OCI-LY3 (cell line): Measurements from ENCODE around the gene AKT1S1.

ENCODE experiments used
- H2AFZ ChIP-seq: fragments of 200-600, 300-600 bp; shearing (Covaris generic); 2 replicates; pipeline ENCODE4 v1.6.0; 2014; ENCODE audit warnings: antibody characterized with exemption, low read depth, low read length
- H3K27ac ChIP-seq: fragments of 200-600, 300-600 bp; sonication (generic); 2 replicates; pipeline ENCODE4 v1.5.1; 2014; ENCODE audit warnings: mild to moderate bottlenecking, low read length, moderate library complexity, mixed read lengths
- H3K27me3 ChIP-seq: fragments of 200-600, 300-600 bp; sonication (generic); 2 replicates; pipeline ENCODE4 v1.6.1; 2014; ENCODE audit warnings: low read depth, low read length, mixed read lengths
- H3K36me3 ChIP-seq: fragments of 200-600, 300-600 bp; sonication (generic); replicated peaks from 2 replicates; pipeline ENCODE3; 2014; ENCODE audit warnings: low read depth, low read length, mixed read lengths
- H3K4me1 ChIP-seq: fragments of 300-600, 200-600 bp; sonication (generic); 2 replicates; pipeline ENCODE4 v1.6.1; 2014; ENCODE audit warnings: low read length, mixed read lengths
- H3K4me2 ChIP-seq: fragments of 200-600, 300-600 bp; sonication (generic); 2 replicates; pipeline ENCODE4 v1.6.1; 2014; ENCODE audit warnings: low read length, mixed read lengths
- H3K4me3 ChIP-seq: fragments of 300-600, 200-600 bp; sonication (generic); 2 replicates; pipeline ENCODE4 v1.5.1; 2014; ENCODE audit warnings: antibody characterized with exemption, mild to moderate bottlenecking, low read length, moderate library complexity
- H3K79me2 ChIP-seq: fragments of 300-600, 200-600 bp; shearing (Covaris generic); 2 replicates; pipeline ENCODE4 v1.6.1; 2014; ENCODE audit warnings: mild to moderate bottlenecking, low read length, mixed read lengths
- H3K9ac ChIP-seq: fragments of 300-600, 200-600 bp; shearing (Covaris generic); 2 replicates; pipeline ENCODE4 v1.6.0; 2014; ENCODE audit warnings: mild to moderate bottlenecking, low read length, moderate library complexity
- H3K9me3 ChIP-seq: fragments of 200-600, 300-600 bp; shearing (Covaris generic); 2 replicates; pipeline ENCODE4 v1.6.1; 2014; ENCODE audit warnings: low read length, mixed read lengths; ENCODE audit not compliant: insufficient read depth
- H4K20me1 ChIP-seq: fragments of 200-600, 300-600 bp; sonication (generic); 2 replicates; pipeline ENCODE4 v1.6.1; 2016; ENCODE audit warnings: low read length, mixed read lengths; ENCODE audit not compliant: insufficient read depth
- EZH2phosphoT487 ChIP-seq: fragments of 200-600 bp; shearing (Covaris generic); IDR thresholded peaks from 2 replicates; pipeline ENCODE4 v1.6.1; 2018; ENCODE audit warnings: antibody characterized with exemption, mixed run types, low read depth
- TF ChIP-seq, protein P1 (sequence below): fragments of 200-600, 300-600 bp; sonication (generic); IDR thresholded peaks from 2 replicates; pipeline ENCODE4 v1.5.1; 2014; ENCODE audit warnings: antibody characterized with exemption, low read length, low read depth

The AKT1S1 gene

DNA sequence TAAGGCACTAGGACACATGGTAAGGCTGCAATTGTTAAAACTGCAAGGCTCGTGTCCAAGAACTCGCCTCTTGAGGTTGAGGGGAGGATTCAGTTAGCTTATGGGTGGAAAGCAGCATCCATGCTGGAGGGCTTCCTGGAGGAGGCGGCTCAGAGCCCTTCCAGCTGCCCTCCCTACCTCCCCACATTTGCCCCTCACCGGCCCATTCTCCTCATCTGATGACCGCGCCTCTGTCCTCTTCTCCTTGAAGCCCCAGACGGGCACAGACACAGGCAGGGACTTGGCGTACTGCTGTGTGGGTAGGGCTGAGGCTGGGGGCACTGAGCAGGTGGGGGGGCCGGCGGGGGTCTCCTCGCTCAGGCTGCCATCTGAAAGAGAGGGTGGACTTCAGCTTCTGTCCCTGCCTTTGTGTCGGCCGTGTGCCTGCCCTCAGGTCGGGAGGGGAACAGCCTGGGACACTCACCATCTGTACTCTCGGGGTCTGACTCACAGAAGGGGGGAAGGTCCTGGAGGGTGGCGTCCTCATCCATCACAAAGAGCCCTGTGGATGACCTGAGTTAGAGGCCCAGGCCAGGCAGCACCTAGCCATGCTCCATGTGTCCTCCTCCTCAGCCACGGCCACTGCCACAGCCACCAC, 5.7 kb downstream of the AKT1S1 start:
- no peaks in the 10 kb centered on the region for H3K9me3 ChIP-seq
- H3K27ac ChIP-seq, result no peak overlapping the region
- H3K4me3 ChIP-seq, result no peak overlapping the region
- peaks cover 3% of the 10 kb centered on the region for H3K36me3 ChIP-seq
- no peak overlapping the region for H2AFZ ChIP-seq
- TF ChIP-seq, protein P1, sequence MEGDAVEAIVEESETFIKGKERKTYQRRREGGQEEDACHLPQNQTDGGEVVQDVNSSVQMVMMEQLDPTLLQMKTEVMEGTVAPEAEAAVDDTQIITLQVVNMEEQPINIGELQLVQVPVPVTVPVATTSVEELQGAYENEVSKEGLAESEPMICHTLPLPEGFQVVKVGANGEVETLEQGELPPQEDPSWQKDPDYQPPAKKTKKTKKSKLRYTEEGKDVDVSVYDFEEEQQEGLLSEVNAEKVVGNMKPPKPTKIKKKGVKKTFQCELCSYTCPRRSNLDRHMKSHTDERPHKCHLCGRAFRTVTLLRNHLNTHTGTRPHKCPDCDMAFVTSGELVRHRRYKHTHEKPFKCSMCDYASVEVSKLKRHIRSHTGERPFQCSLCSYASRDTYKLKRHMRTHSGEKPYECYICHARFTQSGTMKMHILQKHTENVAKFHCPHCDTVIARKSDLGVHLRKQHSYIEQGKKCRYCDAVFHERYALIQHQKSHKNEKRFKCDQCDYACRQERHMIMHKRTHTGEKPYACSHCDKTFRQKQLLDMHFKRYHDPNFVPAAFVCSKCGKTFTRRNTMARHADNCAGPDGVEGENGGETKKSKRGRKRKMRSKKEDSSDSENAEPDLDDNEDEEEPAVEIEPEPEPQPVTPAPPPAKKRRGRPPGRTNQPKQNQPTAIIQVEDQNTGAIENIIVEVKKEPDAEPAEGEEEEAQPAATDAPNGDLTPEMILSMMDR, result no peak
- TF ChIP-seq EZH2phosphoT487, result no peak
- H4K20me1 ChIP-seq, result no peaks in the 10 kb centered on the region
- H3K27me3 ChIP-seq, result no peaks in the 10 kb centered on the region
- H3K4me2 ChIP-seq, result no peak overlapping the region
- peaks cover 27% of the 10 kb centered on the region for H3K79me2 ChIP-seq
- H3K4me1 ChIP-seq, result peaks cover 8% of the 10 kb centered on the region
- no peak overlapping the region for H3K9ac ChIP-seq

DNA sequence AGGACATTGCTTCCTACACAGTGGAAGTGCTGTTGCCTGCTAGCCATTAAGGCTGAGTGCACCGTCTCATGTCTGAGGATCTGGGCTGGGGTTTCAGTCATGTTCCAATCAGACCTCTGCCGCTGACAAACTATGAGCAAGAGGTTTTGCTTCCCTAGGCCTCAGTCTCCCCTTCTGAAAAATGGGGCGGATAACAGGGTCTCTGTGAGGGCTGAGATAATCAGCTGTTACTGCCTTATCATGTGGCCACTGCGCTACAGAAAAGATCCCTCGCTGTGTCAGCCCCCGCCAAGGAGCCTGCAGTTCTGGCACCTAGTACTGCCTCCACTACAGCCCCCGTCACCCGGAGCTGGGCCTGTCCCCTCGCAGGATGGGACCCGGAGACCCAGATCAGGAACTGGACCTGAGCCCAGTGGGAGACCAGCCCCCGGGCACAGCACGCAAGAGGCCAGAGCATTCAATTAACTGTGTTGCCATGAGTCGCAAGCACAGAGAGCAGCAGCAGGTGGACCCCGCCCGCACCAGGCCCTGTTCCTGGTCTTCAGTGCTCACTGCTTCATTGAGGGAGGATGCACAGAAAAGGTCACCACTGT, 6.8 kb downstream of the AKT1S1 start:
- H3K4me1 ChIP-seq, result peaks cover 11% of the 10 kb centered on the region
- no peaks in the 10 kb centered on the region for H3K27me3 ChIP-seq
- H3K4me3 ChIP-seq, result peak overlapping the region; percentile 61
- peaks cover 26% of the 10 kb centered on the region for H3K79me2 ChIP-seq
- no peaks in the 10 kb centered on the region for H3K9me3 ChIP-seq
- H3K36me3 ChIP-seq, result peaks cover 3% of the 10 kb centered on the region
- peak overlapping the region; percentile 26; the same call in 1 of the 2 replicates for H3K9ac ChIP-seq
- H2AFZ ChIP-seq, result no peak overlapping the region
- TF ChIP-seq, protein P1, result no peak
- no peak for TF ChIP-seq EZH2phosphoT487
- H3K27ac ChIP-seq, result no peak overlapping the region
- H3K4me2 ChIP-seq, result peak overlapping the region; percentile 43
- no peaks in the 10 kb centered on the region for H4K20me1 ChIP-seq

DNA sequence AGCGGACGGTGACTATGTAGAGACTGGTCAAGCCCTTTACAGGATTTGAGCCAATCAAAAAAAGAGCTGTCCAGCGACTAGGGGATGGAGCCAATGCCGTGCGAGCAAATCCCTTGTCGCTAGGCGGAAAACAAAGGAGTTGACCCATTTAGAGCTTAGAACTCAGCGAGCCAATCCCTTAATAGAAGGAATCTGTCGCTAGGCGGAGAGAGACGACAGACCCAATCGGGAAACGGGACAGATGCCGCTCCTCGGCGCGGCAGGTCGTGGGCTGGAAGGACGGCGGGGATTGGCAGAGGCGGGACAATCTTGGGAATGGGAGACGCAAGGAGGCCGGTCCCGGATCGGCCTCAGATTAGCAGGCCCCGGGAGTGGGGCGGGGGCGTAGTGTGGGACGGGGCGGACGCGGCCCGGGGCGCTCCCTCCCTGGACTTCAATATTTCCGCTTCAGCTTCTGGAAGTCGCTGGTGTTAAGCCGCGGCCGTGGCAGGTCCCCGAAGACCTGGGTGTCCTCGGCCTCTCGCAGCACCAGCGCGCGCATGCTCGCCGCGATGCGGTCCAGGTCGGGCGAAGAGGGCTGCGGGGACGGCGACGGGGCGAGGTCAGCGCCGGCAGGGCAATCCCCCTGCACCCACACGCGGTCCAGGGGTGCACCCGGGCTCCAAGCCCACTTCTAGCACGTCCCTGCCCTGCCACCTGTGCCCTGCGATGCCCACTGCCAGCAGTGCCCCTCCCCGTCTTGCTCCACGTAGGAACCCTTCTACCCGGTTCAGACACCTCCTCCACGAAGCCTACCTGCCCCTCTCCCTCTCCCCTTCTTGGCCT, 7.5 kb downstream of the AKT1S1 start:
- peak overlapping the region; percentile 26; the same call in 1 of the 2 replicates for H3K9ac ChIP-seq
- peaks cover 26% of the 10 kb centered on the region for H3K79me2 ChIP-seq
- peak overlapping the region; percentile 61 for H3K4me3 ChIP-seq
- no peaks in the 10 kb centered on the region for H4K20me1 ChIP-seq
- peaks cover 8% of the 10 kb centered on the region for H3K36me3 ChIP-seq
- no peak overlapping the region for H3K27ac ChIP-seq
- H2AFZ ChIP-seq, result no peak overlapping the region
- H3K27me3 ChIP-seq, result no peaks in the 10 kb centered on the region
- H3K4me2 ChIP-seq, result peak overlapping the region; percentile 43
- peaks cover 8% of the 10 kb centered on the region for H3K4me1 ChIP-seq
- no peak for TF ChIP-seq EZH2phosphoT487
- TF ChIP-seq, protein P1, result no peak
- H3K9me3 ChIP-seq, result no peaks in the 10 kb centered on the region

DNA sequence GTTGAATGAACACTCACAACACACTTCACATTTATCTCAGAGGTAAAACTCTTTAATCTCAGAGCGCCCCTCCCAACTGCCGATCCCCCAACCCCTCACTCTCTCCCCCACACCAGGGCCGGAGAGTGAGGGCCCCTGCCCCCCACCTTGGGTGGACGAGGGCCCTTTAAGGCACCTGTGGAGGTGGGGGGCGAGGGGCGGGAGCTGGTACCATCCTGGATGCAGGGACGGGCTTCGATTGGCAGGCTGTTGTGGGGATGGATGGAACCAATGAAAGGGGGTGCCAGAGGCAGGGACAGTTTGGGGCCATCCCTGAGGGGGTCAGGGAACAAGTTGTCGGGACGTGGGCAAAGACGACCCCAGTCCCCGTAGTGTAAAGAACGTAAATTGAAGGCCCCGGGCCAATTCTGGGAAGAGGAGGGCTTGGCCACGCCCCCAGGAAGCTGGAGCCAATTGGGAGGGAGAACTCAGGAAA, 8.1 kb downstream of the AKT1S1 start:
- no peak overlapping the region for H3K27ac ChIP-seq
- no peaks in the 10 kb centered on the region for H3K9me3 ChIP-seq
- no peaks in the 10 kb centered on the region for H4K20me1 ChIP-seq
- H3K4me1 ChIP-seq, result peaks cover 8% of the 10 kb centered on the region
- H3K36me3 ChIP-seq, result peaks cover 15% of the 10 kb centered on the region
- H3K79me2 ChIP-seq, result peaks cover 26% of the 10 kb centered on the region
- H2AFZ ChIP-seq, result no peak overlapping the region
- H3K9ac ChIP-seq, result no peak overlapping the region
- TF ChIP-seq EZH2phosphoT487, result no peak
- TF ChIP-seq, protein P1, result no peak
- H3K4me2 ChIP-seq, result peak overlapping the region; percentile 46
- no peaks in the 10 kb centered on the region for H3K27me3 ChIP-seq
- peak overlapping the region; percentile 61 for H3K4me3 ChIP-seq
